ENCODE results near the gene PEX5.

- TF ChIP-seq EZH2phosphoT487 (IDR thresholded peaks at IDR 0.05; ENCODE audit: borderline replicate concordance, low read depth, low read length), result no peak
- no peak for TF ChIP-seq CTCF (conservative IDR thresholded peaks at IDR 0.05; ENCODE audit: low read length)
These were observed 33.0 kb upstream of the PEX5 start for GRCh38 chr12:7156259-7157197.

Data from OCI-LY7 (cell line).